Astrocyte of the hippocampus (primary cell): ENCODE data around the gene MX2.
"Not testable (repeated sequence)": the region's sequence is repeated elsewhere in the genome, so short reads cannot be mapped to it uniquely, and the experiment has no call there.

ENCODE experiments used
- DNase-seq: peaks from one replicate; pipeline ENCODE4 v3.0.0; 2011; ENCODE audit warnings: low read depth, low spot score

MX2 gene

GRCh38 chr21:41411449-41412089 is 49.7 kb downstream of the MX2 start:
- peak; percentile 43 for DNase-seq

- DNase-seq, result not testable (repeated sequence)
These were observed 55.7 kb downstream of the MX2 start for GRCh38 chr21:41417505-41417904.

GRCh38 chr21:41418393-41418792 is 56.6 kb downstream of the MX2 start:
- no peak for DNase-seq

GRCh38 chr21:41418956-41419680 is 57.3 kb downstream of the MX2 start:
- DNase-seq, result no peak

DNA sequence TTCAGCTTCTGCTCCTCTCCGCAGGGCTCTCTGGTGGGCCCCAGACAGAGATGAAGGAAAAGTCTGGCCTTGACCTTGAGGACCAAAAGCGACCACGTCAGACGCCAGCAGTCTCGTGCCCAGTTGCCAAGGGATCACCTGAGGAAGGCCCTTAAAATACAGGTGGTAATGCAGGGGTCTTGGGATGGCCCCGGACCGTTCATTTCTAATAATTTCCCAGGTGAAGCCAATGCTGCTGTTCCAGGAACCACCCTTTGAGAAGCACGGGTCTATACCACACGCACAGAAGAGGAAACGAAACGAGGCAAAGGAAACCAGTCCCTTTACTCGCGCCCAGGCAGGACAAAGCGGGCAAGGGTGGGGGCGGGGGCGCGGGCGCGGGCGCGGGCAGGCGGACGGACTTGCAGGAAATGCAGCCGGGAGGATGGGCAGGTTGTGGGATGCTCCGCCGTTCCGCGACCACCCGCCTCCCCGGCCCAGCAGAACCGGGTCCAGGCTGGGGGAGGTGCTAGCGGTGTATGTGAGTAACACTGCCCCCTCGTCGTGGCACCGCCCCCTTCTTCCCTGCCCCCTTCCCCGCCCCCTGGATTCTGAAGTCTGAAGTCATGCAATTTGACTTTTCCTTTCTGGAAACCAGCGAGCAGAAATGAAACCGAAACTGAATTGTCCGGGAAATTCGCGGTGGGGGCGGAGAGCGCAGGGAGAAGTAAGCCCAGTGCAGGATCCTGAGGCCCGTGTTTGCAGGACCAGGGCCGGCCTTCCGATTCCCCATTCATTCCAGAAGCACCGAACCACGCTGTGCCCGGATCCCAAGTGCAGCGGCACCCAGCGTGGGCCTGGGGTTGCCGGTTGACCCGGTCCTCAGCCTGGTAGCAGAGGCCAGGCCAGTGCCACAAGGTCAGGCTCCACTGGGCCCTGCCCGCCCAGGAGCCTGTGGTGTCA is 58.4 kb downstream of the MX2 start:
- DNase-seq, result peak; percentile 94

- not testable (repeated sequence) for DNase-seq
These were observed 59.2 kb downstream of the MX2 start for GRCh38 chr21:41420998-41421397.

- DNase-seq, result no peak
These were observed 60.9 kb downstream of the MX2 start for GRCh38 chr21:41422546-41423304.

DNA sequence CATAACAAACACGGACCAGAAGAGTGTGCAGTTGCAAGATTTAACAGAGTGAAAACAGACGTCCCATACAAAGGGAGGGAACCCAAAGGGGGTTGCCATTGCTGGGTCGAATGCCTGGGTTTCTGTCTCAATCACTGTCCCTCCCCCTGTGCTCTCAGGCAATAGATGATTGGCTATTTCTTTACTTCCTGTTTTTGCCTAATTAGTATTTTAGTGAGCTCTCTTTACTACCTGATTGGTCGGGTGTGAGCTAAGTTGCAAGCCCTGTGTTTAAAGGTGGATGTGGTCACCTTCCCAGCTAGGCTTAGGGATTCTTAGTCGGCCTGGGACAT is 61.4 kb downstream of the MX2 start:
- DNase-seq, result not testable (repeated sequence)

- DNase-seq, result no peak
These were observed 63.7 kb downstream of the MX2 start for GRCh38 chr21:41425588-41425953.

DNA sequence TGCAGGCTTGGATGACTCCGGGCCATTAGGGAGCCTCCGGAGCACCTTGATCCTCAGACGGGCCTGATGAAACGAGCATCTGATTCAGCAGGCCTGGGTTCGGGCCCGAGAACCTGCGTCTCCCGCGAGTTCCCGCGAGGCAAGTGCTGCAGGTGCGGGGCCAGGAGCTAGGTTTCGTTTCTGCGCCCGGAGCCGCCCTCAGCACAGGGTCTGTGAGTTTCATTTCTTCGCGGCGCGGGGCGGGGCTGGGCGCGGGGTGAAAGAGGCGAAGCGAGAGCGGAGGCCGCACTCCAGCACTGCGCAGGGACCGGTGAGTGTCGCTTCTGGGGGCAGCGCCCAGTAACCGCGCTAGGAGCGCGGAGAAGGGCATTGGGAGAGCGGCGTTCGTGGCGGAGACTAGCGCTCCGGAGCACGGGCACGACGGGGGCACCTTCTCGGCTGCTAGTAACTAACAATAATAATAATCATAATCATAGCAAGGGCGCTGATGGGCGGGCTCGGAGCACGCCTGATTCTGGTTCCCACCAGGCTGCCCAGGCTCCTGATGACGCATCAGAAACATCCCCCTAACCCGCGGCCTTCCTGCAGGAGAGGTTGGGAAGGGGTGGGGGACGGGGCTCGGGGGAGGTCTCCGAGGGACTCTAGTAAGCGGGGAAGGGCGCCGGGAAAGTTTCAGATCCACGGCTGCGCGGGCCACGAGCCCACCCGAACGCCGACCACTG is 64.3 kb downstream of the MX2 start, which contains the start of gene MX1:
MX1 (plus strand) TSS at position 286 of the 722 bp plus-strand sequence. CDS start 5,832 bp downstream, outside the sequence.
- peak; percentile 80 for DNase-seq

- no peak for DNase-seq
These were observed 65.0 kb downstream of the MX2 start for GRCh38 chr21:41426676-41427404.

GRCh38 chr21:41427556-41427955 is 65.7 kb downstream of the MX2 start:
- no peak for DNase-seq

DNA sequence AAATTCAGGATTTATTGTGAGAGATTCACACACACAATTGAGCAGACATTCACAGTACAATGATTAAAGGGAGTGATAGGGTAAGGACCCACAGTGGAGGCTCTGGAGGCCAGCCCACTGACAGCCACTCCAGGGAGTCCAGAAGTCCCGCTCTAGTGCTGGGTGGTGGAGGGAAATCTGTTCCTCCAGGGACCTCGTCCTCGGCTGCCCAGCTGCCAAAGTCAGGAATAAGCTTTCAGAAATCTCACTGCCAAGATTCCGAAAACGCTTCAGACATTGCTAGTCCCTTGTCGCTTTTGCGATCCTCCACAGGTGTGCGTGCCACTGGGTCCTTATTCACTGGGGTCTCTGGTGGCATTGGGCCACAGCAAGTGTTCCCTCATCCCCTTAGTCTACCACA is 66.5 kb downstream of the MX2 start:
- DNase-seq, result no peak

DNA sequence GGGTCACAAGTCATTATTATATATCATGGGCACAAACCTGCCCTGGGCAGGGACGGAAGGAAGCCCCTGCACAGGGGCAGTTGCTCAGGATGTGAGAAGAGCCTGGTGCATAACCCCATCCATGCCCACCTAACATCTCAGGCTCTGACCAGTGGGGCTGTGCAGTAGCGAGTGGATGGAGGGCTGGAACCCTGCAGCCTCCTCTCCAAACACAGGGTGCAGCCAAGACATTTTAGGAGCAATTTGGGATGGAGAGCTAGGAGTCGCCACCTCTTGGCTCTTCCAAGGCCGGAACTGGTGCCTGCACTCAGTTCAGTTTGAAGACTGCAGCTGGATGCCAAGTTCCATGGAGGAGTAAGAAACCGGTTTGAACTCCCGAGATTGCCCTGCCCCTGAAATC is 67.0 kb downstream of the MX2 start:
- no peak for DNase-seq

DNA sequence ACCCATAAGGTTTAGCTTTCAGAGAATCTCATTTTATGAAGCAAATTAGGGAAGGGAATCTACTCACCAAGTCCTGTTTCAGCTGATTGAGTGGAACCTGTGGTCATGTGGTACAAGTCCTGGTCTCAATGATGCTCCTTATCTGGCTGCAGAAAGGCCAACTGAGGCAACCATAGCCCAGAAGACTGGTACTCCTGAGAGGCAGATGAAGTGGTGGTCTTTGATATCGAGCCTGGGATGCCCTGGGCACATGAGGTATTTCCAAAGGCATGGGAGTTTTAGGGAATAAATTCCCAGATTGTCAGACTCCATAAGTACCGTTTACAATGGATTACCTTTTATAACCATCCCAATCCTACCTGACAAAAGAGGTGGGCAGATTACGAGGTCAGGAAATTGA is 67.5 kb downstream of the MX2 start:
- no peak for DNase-seq

- DNase-seq, result no peak
These were observed 68.2 kb downstream of the MX2 start for GRCh38 chr21:41429925-41430491.

DNA sequence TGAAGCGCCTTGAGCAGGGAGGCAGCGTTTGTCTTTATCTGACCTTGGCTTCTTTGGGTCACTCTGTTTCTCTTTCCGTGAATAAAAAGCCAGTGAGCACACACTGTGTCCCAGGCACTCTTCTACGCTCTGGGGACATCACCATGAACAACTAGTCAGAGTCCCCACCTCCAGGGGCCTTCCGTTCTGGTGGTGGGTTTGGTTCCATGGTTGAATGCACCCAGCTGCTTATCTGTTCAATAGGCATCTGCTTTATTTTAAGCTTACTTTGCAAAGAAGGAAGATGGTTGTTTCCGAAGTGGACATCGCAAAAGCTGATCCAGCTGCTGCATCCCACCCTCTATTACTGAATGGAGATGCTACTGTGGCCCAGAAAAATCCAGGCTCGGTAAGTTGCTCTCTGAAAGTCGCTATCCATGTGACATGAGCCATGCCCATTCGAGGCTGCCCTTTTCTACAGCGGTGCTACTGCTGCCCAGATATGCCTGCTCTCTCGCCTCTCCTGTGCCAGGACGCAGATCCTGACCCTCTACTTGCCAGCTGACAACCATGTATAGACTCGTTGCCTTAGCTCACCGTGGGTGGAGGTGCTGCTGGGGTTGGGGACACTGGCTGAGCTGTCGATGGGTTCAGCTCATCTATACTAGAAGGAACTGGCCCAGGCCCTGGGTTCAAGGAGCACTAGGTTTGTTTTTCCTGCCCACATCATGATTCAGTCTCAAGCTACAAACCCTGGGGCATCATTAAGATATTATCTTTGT is 70.1 kb downstream of the MX2 start:
- no peak for DNase-seq

- no peak for DNase-seq
These were observed 71.0 kb downstream of the MX2 start for GRCh38 chr21:41432562-41433460.
